ENCODE data around the gene DRC7. TPM values are rescaled to one million over a fixed set of nuclear protein-coding genes. Genes with fewer than 3 reads are reported as not detected.
"Not testable (repeated sequence)": the region's sequence is repeated elsewhere in the genome, so short reads cannot be mapped to it uniquely, and the experiment has no call there.

Gene DRC7
- total RNA-seq, 1 experiment from 2014 or later: not detected

DNA sequence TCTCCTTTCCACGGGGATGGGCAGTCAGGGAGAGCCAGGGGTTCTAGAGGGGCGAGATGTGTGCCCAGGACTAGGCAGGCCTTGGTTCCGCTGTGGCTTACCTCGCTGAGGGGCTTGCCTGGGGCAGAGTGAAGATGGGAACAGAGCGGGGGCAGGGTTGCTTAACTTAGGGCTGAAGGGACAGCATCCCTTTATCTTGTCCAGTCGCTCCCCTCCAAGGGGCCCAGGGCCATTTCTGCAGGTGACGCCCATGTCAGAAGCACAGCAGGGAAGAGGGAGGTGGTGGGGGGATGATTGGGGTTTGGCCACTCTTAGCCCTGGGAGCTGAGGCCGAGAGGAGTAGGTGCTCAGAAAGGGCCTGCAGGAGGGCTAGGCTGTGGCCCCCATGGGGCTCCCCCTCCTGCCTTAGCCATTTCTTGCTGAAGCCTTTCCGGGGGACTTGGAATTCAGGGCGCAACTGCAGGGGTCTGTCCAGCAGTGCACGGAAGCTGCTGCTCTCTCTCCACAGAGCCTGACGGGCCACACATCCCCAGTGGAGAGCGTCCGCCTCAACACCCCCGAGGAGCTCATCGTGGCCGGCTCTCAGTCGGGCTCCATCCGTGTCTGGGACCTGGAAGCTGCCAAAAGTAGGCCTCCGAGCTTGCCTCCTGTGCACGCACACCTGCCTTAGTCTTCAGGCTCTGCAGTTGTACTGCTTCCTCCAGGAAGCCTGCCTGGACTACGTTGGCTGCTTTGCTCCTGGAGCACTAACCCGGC is 49.5 kb downstream of the DRC7 start (continued):
- TF ChIP-seq, protein P1, sequence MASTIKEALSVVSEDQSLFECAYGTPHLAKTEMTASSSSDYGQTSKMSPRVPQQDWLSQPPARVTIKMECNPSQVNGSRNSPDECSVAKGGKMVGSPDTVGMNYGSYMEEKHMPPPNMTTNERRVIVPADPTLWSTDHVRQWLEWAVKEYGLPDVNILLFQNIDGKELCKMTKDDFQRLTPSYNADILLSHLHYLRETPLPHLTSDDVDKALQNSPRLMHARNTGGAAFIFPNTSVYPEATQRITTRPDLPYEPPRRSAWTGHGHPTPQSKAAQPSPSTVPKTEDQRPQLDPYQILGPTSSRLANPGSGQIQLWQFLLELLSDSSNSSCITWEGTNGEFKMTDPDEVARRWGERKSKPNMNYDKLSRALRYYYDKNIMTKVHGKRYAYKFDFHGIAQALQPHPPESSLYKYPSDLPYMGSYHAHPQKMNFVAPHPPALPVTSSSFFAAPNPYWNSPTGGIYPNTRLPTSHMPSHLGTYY (CRISPR knock-in tag; IDR thresholded peaks at IDR 0.05): no peak

DNA sequence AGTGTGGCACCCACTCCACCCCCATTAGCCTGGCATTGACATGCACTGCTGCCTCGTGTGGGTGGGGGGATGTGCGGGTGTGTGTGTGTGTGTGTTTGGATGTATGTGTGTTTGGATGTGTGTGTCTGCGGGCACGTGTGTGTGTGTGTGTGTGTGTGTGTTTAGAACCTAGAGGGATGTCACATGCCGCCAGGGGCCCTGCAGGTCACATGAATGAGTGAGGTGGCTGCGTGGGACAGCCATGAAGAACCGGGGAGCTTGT is 50.0 kb downstream of the DRC7 start:
- no peak for TF ChIP-seq NFE2L1 (CRISPR knock-in tag; IDR thresholded peaks at IDR 0.05)
- TF ChIP-seq, protein P2, sequence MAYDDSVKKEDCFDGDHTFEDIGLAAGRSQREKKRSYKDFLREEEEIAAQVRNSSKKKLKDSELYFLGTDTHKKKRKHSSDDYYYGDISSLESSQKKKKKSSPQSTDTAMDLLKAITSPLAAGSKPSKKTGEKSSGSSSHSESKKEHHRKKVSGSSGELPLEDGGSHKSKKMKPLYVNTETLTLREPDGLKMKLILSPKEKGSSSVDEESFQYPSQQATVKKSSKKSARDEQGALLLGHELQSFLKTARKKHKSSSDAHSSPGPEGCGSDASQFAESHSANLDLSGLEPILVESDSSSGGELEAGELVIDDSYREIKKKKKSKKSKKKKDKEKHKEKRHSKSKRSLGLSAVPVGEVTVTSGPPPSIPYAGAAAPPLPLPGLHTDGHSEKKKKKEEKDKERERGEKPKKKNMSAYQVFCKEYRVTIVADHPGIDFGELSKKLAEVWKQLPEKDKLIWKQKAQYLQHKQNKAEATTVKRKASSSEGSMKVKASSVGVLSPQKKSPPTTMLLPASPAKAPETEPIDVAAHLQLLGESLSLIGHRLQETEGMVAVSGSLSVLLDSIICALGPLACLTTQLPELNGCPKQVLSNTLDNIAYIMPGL (CRISPR knock-in tag; IDR thresholded peaks at IDR 0.05): no peak
- TF ChIP-seq ZNF396 (CRISPR knock-in tag; IDR thresholded peaks at IDR 0.05; ENCODE audit: borderline replicate concordance): no peak
- TF ChIP-seq, protein P3, sequence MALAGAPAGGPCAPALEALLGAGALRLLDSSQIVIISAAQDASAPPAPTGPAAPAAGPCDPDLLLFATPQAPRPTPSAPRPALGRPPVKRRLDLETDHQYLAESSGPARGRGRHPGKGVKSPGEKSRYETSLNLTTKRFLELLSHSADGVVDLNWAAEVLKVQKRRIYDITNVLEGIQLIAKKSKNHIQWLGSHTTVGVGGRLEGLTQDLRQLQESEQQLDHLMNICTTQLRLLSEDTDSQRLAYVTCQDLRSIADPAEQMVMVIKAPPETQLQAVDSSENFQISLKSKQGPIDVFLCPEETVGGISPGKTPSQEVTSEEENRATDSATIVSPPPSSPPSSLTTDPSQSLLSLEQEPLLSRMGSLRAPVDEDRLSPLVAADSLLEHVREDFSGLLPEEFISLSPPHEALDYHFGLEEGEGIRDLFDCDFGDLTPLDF (CRISPR knock-in tag; IDR thresholded peaks at IDR 0.05): no peak
- TF ChIP-seq TP53 (CRISPR knock-in tag; IDR thresholded peaks at IDR 0.05): no peak
- TF ChIP-seq, protein P4, sequence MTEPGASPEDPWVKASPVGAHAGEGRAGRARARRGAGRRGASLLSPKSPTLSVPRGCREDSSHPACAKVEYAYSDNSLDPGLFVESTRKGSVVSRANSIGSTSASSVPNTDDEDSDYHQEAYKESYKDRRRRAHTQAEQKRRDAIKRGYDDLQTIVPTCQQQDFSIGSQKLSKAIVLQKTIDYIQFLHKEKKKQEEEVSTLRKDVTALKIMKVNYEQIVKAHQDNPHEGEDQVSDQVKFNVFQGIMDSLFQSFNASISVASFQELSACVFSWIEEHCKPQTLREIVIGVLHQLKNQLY (CRISPR knock-in tag; IDR thresholded peaks at IDR 0.05): no peak
- POLR2A ChIA-PET: no interaction called here
- H3K36me3 Mint-ChIP-seq: no peaks in the 10 kb centered on the region
- 0 out of 2 replicates have a peak, but pooled peaks cover 3% of the 10 kb centered on the region for H3K4me1 Mint-ChIP-seq
- ATAC-seq: no peak
- H3K27ac Mint-ChIP-seq: no peak overlapping the region
- H3K4me3 Mint-ChIP-seq: no peak overlapping the region
- no peaks in the 10 kb centered on the region for H3K9me3 Mint-ChIP-seq
- no peak for DNase-seq (ENCODE audit: low spot score)
- CTCF ChIA-PET: interaction anchor here (1.0 kb wide), 2 partner anchors 10 to 16 kb away, joined by 3 to 4 read pairs; partner anchors contain the start of gene KATNB1
- H3K27me3 Mint-ChIP-seq (ENCODE audit: low read depth): no peaks in the 10 kb centered on the region

DNA sequence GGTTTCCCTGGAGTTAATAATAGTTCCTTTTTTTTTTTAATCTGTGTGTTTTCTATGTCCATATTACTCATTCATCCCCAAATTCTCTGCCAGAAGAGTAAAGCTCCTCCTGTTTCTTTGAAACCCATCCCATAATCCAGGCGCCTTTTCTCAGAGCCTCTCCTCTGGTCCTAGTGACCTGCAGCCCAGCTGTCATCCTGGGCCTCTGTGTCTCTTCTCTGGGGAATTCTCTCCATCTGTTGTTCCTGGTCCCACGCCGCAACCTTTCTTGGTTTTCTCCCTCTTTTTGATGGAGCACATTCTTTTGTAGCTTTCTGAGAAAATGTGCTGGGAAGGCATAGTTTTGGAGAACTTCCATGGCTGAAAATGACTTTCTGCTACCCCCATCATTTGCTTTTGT is 51.2 kb downstream of the DRC7 start:
- ATAC-seq (no peak), DNase-seq (ENCODE audit: low spot score) (no peak)
- no peaks in the 10 kb centered on the region for H3K27me3 Mint-ChIP-seq (ENCODE audit: low read depth)
- TF ChIP-seq, protein P5, sequence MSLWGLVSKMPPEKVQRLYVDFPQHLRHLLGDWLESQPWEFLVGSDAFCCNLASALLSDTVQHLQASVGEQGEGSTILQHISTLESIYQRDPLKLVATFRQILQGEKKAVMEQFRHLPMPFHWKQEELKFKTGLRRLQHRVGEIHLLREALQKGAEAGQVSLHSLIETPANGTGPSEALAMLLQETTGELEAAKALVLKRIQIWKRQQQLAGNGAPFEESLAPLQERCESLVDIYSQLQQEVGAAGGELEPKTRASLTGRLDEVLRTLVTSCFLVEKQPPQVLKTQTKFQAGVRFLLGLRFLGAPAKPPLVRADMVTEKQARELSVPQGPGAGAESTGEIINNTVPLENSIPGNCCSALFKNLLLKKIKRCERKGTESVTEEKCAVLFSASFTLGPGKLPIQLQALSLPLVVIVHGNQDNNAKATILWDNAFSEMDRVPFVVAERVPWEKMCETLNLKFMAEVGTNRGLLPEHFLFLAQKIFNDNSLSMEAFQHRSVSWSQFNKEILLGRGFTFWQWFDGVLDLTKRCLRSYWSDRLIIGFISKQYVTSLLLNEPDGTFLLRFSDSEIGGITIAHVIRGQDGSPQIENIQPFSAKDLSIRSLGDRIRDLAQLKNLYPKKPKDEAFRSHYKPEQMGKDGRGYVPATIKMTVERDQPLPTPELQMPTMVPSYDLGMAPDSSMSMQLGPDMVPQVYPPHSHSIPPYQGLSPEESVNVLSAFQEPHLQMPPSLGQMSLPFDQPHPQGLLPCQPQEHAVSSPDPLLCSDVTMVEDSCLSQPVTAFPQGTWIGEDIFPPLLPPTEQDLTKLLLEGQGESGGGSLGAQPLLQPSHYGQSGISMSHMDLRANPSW (CRISPR knock-in tag; conservative IDR thresholded peaks at IDR 0.05; ENCODE audit: low read depth): no peak
- TF ChIP-seq JUN (CRISPR knock-in tag; IDR thresholded peaks at IDR 0.05) (no peak), SOX15 (CRISPR knock-in tag; IDR thresholded peaks at IDR 0.05) (no peak), RELA (CRISPR knock-in tag; IDR thresholded peaks at IDR 0.05; ENCODE audit: borderline replicate concordance) (no peak), GRHL2 (CRISPR knock-in tag; IDR thresholded peaks at IDR 0.05; ENCODE audit: insufficient replicate concordance, severe bottlenecking) (no peak), ZNF396 (CRISPR knock-in tag; IDR thresholded peaks at IDR 0.05; ENCODE audit: borderline replicate concordance) (no peak)
- TF ChIP-seq, protein P6, sequence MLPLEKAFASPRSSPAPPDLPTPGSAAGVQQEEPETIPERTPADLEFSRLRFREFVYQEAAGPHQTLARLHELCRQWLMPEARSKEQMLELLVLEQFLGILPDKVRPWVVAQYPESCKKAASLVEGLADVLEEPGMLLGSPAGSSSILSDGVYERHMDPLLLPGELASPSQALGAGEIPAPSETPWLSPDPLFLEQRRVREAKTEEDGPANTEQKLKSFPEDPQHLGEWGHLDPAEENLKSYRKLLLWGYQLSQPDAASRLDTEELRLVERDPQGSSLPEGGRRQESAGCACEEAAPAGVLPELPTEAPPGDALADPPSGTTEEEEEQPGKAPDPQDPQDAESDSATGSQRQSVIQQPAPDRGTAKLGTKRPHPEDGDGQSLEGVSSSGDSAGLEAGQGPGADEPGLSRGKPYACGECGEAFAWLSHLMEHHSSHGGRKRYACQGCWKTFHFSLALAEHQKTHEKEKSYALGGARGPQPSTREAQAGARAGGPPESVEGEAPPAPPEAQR (CRISPR knock-in tag; IDR thresholded peaks at IDR 0.05): no peak
- TF ChIP-seq, protein P7, sequence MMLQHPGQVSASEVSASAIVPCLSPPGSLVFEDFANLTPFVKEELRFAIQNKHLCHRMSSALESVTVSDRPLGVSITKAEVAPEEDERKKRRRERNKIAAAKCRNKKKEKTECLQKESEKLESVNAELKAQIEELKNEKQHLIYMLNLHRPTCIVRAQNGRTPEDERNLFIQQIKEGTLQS (CRISPR knock-in tag; conservative IDR thresholded peaks at IDR 0.05): no peak
- TF ChIP-seq, protein P8, sequence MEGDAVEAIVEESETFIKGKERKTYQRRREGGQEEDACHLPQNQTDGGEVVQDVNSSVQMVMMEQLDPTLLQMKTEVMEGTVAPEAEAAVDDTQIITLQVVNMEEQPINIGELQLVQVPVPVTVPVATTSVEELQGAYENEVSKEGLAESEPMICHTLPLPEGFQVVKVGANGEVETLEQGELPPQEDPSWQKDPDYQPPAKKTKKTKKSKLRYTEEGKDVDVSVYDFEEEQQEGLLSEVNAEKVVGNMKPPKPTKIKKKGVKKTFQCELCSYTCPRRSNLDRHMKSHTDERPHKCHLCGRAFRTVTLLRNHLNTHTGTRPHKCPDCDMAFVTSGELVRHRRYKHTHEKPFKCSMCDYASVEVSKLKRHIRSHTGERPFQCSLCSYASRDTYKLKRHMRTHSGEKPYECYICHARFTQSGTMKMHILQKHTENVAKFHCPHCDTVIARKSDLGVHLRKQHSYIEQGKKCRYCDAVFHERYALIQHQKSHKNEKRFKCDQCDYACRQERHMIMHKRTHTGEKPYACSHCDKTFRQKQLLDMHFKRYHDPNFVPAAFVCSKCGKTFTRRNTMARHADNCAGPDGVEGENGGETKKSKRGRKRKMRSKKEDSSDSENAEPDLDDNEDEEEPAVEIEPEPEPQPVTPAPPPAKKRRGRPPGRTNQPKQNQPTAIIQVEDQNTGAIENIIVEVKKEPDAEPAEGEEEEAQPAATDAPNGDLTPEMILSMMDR (IDR thresholded peaks at IDR 0.05): no peak
- H3K4me3 Mint-ChIP-seq: no peak overlapping the region
- ChIA-PET CTCF (interaction anchor here (1.3 kb wide), 2 partner anchors 9 to 10 kb away, joined by 3 read pairs; no protein-coding TSS in a partner anchor), POLR2A (no interaction called here)
- H3K4me1 Mint-ChIP-seq: 0 out of 2 replicates have a peak, but pooled peaks cover 3% of the 10 kb centered on the region
- no peaks in the 10 kb centered on the region for H3K36me3 Mint-ChIP-seq
- H3K9me3 Mint-ChIP-seq: no peaks in the 10 kb centered on the region
- no peak overlapping the region for H3K27ac Mint-ChIP-seq

DNA sequence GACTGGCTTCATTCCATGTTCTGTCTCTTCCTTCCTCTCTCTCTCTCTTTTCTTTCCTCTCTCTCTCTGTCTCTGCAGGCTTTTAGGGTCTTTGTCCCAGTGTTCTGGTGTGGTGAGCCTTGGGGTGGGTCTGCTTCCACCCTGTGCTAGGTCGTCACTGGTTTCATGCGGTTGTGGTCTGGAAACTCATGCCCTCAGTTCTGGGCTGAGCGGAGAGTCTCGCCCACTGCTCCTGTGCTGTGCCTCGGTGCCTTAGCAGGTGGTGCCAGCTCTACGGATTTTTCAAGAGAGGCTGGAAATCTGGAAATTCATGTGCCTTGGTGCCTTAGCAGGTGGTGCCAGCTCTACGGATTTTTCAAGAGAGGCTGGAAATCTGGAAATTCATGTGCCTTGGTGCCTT is 51.7 kb downstream of the DRC7 start:
- H3K27ac Mint-ChIP-seq; H3K36me3 Mint-ChIP-seq; H3K27me3 Mint-ChIP-seq (ENCODE audit: low read depth); ATAC-seq; H3K4me3 Mint-ChIP-seq; H3K4me1 Mint-ChIP-seq; DNase-seq (ENCODE audit: low spot score); H3K9me3 Mint-ChIP-seq; POLR2A ChIA-PET: not testable (repeated sequence)
- CTCF ChIA-PET: interaction anchor here (0.9 to 1.3 kb wide), 3 partner anchors 10 to 29 kb away, joined by 3 read pairs; no protein-coding TSS in a partner anchor

Data from WTC11 (cell line).